GM12875 (cell line): Measurements from ENCODE around the gene SPDYC.

Experiments
- H3K4me3 ChIP-seq: one replicate; pipeline ENCODE4 v1.5.1; 2011; ENCODE audit warnings: low read depth, low read length, control low read depth
- CTCF ChIP-seq: IDR thresholded peaks from 2 replicates; pipeline ENCODE4 v1.5.1; 2011; ENCODE audit warnings: low read depth, mild to moderate bottlenecking, control low read depth, inconsistent platforms, low read length, moderate library complexity, borderline replicate concordance; ENCODE audit not compliant: insufficient read depth

Gene SPDYC

GRCh38 chr11:65126624-65127274 lies 43.3 kb upstream of the SPDYC start:
- no peak for TF ChIP-seq CTCF
- H3K4me3 ChIP-seq = no peak overlapping the region

GRCh38 chr11:65127473-65128181 lies 42.4 kb upstream of the SPDYC start:
- no peak for TF ChIP-seq CTCF
- no peak overlapping the region for H3K4me3 ChIP-seq

- no peak overlapping the region for H3K4me3 ChIP-seq
- no peak for TF ChIP-seq CTCF
Measured at GRCh38 chr11:65128182-65129145, 41.6 kb upstream of the SPDYC start.

GRCh38 chr11:65129649-65130441 lies 40.2 kb upstream of the SPDYC start:
- no peak for TF ChIP-seq CTCF
- no peak overlapping the region for H3K4me3 ChIP-seq

GRCh38 chr11:65130631-65131416 lies 39.2 kb upstream of the SPDYC start:
- no peak for TF ChIP-seq CTCF
- no peak overlapping the region for H3K4me3 ChIP-seq

GRCh38 chr11:65131417-65131776 lies 38.6 kb upstream of the SPDYC start:
- TF ChIP-seq CTCF = no peak
- no peak overlapping the region for H3K4me3 ChIP-seq
